HG03097 (cell line): ENCODE data around the gene PEX11A.

Source experiments
- ATAC-seq: cut with Tn5 transposase; IDR thresholded peaks from one replicate; pipeline ENCODE4 v1.9.1; 2021; ENCODE audit not compliant: unreplicated experiment, low FRiP score

The PEX11A gene

DNA sequence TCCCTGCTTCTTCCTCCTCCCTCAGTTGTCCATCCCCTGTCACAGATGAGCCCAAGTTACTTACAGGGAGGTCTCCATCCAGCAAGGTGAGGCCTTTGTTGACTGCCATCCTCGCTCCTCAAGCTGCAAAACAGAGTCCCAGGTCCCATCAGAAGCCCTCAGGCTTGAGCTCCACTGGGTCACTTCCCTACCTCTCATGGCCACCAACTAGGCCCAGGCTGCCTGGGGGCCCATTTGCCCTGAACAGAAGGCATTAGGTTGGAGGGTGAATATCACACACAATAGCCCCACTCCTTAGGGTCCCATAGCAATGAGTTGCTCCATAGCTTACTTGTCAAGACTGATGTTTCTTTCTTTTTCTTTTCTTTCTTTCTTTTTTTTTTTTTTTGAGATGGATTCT is 13.2 kb downstream of the PEX11A start:
- ATAC-seq: no peak

DNA sequence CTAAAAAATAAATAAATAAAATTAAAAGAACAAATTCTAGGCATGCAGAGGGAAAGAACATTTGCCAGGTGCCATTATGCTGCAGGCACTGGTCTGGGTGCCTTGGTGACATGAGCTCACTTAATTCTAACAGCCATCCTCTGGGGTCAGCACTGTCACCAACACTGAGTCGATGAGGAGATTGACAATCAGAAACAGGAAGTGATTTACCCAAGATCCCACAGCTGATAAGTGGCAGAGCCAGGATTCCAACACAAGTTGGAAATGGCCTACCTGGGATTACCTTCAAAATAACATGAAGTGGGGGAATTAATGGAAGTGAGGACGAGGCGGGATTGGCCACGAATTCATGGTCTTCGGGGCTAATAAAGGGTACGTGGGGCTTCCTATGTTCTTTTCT is 14.9 kb downstream of the PEX11A start:
- ATAC-seq: no peak

DNA sequence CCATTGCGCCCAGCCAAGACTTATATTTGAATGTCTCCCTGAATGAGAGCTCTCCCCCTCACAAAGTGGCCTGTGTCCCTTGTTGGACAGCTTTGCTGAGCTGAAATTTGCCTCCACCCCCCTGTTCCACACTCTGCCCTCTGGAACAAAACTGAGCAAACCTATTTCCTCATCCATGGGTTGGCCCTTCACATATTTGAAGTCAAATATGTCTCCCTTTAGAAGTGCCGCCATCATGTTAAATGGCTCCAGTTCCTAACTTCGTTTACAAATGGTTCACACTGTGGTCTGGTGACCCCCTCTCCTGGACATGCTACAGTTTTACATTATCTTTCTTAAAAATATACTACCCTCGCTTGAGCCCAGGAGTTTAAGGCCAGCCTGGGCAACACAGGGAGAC is 16.0 kb downstream of the PEX11A start:
- ATAC-seq: no peak

DNA sequence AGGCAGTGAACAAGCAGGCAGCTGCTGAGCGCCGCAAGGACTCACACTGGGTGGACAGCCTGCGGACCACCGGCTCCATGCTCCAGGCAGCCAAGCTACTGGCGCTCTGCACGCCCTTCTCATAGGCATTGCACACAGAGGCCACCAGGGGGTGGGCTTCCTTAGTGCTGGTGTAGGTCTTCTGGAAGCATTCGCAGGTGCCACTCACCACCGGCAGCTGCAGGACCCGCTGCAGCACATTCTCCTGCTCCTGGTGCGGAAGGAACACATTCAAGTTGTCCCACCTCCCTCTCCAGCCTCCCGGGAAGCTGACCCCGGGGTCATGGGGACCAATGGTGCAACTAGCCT is 17.4 kb downstream of the PEX11A start:
- ATAC-seq: no peak

DNA sequence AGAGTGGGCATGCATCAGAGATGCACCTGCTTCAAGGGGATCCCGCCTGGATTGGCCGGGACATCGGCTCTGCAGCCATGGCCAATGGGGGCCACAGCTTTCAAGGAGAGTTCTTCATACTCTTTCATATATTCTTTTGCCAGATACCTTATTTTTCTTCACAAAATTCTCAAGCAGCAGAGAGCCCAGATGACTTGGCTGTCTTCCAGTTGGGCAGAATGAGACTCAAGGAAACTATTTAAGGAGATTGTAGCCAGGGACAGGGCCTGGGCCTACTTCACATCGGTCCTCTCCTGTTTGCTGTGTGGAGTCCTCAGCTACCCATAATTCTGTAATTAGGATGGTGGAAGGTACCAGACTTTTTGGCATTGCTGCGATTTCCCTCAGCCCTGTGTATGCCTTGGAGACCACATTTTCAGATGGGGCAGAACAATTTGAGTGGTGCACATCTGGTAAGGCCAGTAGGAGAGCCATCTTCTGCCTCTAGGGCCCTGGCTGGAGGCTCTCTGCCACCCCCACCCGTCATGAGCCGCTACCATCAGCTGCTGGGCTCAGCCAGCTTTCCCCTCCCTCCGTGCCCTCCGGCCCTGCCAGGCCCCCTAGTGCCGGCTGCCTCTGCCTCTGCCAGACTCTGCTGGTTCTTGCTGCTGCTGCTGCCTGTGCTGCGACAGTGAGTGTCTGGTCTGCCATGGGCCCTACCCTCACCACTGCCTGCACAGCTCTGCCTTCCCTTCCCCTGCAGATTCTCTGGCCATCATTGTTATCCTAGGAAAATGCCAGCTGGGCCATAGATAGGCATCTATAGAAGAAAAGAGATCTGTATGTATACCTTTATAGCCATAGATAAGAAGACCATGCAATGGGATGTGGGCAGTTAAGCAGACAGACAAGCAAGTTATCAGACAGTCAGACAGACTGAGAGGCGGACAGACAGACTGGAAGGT is 18.1 kb downstream of the PEX11A start:
- no peak for ATAC-seq

DNA sequence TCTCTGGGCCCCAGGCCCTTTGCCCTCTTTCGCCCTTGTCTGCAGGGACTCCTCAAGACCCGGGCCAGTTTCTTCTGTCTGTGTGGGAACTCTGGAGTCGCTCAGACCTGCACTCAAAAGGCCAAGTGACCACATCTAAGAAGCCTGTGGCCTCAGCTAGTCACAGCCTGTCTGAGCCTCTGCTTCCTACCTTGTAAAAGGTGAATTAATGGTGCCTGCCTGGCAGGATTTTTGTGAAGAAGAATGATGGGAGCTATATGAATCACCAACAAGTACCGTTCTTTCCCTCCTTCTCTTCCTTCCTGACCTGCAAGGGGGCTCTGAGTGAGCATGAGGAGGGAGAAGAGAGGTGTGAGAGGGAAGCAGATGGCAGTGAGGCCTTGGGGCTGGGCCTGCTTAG is 18.9 kb downstream of the PEX11A start:
- ATAC-seq: no peak

DNA sequence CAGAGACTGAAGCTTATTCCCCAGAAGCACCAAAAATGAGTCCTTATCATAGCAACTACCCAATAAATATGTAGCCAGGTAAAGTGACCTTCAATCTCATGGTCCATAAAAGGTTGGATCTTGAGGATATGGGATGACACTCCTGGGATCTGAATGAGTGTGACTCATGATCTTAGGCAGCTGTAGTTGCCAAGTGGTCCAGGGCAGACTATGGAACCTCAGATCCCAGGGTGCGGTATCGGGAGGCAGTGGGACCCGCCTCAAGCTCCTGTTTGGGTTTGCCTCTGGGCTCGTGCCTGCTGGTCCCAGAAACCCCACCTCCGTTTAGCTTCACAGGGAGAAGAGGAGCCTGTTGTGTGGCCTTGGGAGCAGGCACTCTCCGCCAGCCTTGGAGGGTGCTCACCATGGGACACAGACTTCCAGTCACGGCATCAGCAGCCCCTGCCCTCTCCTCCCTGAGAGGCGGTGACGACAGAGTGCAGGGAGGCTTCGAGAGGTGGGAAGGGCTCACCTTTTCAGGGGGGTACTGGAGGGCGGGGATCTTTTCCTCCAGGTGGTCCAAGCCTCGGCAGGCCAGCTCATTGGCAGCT is 19.5 kb downstream of the PEX11A start:
- no peak for ATAC-seq

DNA sequence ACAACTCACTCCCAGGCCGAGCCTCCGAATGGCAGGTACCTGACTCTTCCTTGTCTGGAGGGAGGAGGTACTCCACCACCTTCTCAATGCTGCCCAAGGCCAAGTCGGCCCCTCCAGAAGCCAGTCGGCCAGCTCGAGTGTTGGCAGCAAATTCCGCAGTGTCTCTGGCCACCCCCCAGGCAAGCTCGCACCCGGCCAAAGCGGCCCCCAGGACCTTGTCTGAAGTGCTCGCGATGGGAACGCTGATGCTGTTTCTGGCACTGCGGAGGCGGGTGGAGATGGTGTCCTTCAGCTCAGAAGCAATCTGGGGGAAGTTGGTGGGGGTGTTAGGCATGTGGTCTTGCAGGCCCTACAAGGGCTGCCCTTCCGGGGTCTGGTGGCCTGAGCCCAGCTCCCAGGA is 20.6 kb downstream of the PEX11A start:
- no peak for ATAC-seq

DNA sequence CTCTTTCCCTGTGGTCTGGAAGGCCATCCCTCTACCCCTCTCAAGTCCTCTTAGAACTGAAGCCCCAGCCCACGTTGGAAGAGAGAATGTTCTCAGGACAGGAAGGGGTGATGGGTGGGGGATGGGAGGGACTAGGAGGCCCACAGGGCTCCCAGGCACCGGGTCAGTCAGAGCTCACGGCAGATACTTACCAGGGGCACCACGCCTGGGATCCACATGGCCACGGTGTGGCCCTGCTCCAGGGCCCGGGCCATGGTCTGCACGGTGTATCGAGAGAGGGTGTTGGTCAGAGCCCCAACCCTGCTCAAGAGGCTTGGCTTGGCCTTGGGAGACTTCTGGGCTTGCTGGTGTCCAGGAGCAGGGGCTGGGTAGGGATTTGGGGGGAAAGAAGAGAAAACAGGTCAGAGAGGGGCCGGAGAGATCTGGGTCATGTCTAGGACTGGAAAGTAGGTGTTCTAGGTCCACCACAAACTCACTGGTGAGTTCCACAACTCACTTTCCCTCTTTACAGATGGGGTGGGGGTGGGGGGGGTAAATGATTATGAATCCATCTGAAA is 21.2 kb downstream of the PEX11A start:
- ATAC-seq: no peak

DNA sequence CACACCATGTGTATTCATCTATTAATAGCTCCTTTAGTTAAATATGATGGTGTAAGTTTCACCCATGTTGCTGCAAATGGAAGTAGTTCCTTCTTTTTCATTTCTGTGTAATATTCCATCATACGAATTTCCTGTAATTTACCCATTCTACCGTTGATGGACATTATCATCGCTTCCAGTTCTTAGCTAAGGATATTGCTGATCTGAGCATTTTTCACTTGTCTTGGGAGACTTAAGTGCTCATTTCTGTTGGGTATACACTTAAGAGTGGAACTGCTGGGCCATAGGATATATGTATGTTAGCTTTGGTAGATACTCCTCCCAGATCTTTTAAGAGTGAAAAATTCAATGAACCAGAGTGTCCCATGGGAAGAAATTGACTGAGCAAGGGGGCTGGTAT is 22.4 kb downstream of the PEX11A start:
- ATAC-seq: no peak

DNA sequence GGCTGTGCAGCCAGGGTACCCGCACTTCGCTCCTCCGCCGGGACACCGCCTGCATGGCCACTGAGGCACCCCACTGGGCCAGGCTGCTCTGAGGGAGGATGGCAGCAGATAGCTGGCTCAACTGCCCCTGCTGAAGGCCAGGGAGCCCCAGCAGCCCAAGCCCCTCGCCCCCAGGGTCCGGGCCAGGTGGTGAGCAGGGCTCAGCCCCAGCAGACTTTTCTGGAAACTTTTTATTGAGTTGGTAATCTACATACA is 22.9 kb downstream of the PEX11A start:
- no peak for ATAC-seq

DNA sequence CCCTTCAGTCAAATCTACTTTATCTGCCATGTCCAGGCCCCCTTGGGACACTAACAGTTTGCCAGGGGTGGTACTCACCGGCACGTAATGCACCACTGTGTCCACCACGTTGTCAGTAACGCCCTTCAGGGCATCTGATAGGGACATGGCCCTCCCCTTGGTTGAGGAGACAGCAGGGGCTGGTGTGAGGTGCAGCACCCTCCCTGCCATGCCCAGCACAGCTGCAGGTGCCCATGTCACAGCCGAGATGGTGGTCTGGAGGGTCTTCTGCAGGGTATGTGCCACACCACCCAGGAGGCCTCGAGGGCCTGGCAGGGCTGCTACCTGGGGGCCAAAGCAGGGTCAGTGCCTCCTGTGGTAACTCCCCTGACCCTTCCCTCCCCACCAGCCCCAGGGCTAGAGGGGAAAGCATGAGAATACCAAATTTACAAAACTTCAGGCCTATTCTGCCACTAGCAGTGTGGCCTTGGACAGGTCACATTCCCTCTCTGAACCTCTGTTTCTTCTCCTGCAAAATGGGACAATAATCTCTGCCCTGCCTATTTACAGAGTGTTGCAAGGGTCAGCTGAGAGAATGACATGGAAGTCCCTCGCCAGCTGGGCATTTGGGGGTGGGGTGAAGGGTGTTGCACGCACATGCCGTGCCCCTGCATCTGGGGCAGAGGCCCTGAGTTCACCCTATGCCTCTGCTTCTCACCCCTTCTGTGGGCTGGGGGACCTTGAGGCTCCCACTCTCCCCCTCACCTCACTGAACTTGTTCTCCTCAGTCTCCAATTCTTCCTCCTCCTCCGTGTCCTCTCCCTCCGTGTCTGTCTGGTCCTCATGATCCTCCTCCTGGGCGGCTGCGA is 23.5 kb downstream of the PEX11A start:
- no peak for ATAC-seq

DNA sequence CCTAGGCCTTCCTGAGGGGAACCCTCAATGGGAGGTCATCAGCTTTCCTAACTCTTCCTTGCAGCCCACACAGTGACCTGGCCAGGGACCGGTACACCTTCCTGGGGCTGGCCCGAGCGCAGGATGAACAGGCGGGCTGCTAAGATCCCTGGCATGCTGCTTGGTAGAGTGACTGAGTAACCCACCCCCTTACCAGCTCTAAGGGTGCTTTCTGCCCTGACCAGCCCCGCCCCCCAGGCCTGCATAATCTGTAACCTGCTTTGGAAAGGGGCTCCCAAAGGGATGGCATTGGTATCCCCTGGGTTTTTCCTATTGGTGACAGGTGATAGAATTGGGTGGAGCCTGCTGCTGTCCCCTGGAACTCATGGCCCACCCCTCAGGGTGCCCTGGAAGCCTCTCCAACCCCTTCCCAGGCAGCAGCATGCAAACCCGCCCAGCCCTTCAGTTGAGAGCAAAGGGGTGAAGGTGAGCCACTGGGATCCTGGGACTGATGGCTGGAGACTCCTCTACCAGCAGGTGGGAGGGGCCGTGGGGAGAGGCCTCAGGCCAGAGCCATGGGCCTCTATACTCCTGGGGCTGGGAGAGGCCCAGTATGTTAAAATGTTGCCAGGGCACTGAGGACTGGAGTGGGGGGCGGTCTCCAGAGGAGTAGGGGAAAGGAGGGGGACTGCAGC is 24.2 kb downstream of the PEX11A start:
- no peak for ATAC-seq

DNA sequence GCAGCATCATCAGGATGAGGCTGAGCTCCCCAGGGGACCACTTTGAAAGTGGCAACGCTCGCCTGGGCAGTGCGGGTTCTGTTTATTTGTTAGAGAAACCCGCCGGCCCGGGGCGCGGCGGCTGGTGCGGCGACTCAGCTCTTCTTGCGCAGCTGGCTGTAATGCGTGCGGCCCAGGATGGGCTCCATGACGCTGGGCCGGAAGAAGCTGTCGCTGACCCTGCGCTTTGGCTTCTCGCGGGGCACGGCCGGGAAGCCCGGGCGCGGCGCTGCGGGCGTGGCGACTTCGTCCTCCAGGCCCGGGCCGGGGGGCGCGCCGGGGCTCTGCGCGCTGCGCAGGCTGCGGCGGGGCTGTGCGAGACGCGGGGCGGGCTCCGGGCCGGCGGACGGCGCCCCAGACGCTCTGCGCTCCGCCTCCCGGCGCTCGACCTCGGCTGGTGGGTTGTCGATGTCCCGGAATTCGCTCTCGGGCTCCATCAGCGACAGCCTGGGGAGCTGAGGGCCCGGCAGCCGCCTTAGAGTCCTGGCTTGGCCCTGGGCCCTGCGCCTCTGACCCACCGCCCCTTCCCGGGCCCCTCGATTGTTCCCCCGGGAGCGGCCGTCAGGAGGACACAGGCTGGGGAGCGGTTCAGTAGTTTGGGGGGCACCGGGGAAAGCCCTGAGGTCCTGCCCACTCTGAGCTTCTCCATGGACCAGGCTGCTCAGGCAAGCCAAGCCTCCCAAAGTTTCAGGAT is 24.9 kb downstream of the PEX11A start:
- no peak for ATAC-seq

DNA sequence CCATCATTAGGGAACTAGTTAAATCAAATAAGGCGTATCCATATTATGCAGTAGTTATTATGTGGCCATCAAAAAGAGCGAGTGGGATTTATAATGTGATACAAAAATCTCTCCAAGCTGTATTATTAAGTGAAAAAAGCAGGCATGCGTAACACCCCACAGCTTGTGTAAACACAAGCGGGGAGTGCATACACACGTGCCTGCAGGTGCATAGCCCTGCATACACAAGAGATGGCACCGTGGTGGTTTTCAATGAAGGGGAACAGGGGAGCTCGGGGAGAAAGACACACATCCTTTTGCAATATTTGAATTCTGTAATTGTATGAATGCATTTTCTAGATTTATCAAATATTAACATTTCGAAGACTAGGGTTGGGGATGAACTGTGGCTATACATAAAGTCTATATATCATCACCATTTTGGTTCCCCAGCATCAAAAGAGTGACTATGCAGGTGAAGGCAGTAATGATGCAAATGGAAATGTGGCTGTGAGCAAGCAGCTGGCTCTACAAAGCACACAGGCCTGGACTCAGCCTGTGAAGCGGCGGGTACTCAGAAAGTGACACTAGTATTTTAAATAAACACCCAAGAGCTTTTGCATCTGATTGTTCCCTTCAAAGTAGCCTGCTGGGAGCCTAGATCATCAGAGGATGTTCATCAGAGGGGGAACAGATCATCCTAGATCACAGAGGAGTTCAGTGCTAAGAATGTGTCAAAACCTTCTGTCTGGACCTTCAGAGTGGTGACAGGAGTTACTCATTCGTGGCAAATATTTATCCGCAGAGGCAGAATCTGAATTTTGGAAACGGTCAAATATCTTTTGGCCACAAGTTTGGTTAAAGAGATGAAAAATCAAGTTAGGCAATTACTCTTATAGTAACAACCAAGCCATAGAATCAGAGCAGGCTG is 25.9 kb downstream of the PEX11A start:
- ATAC-seq: no peak

DNA sequence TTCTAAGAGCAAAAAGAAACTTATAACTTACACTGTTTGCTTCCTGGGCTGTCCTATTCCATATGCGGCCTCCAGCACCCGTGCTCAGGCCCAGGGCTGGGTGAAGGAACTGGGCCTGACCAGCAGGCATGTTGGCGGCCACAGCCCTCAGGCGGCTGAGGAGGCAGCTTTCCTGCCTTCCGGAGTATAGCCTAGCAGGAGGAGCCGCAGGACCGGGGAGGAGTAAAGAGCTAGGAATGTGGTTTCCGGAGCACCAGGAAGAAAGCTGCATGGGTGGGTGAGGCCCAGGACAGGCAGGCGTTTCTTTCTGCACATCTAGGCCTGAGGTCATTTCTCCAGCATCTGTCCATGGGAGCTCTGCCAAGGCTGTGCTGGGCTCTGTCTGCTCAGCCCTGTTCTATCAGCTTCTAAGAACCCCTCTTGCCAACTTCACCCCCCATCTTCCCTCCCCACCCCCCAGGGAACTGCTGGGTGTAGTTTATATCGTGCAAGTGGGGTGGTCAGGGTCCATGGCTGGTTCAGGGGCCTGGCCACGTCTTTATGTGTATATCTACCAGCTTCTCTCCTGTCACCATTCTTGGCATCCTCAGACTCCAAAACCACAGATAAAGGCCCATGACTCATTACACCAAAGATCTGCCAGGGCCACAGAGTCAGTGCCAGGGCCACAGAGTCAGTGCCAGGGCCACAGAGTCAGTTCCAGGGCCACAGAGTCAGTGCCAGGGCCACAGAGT is 27.5 kb downstream of the PEX11A start:
- ATAC-seq: no peak

DNA sequence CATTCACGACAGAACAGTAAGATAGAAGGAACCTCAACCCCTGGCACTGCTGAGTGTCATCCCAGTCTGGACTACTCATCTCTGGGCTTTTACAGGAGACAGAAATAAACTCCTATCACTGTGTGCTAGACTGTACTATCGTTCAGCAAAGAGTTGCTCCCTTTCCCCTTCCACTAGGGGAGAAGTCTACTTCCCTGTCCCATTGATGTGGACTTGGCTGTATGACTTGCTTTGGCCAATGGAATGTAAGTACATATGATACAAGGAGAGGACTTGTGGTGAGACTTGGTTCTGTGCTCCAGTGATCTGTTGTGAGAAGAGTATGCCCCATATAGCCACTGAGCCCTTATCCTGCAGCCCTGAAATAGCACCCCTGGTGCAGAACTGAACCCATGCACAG is 30.0 kb downstream of the PEX11A start:
- ATAC-seq: no peak

DNA sequence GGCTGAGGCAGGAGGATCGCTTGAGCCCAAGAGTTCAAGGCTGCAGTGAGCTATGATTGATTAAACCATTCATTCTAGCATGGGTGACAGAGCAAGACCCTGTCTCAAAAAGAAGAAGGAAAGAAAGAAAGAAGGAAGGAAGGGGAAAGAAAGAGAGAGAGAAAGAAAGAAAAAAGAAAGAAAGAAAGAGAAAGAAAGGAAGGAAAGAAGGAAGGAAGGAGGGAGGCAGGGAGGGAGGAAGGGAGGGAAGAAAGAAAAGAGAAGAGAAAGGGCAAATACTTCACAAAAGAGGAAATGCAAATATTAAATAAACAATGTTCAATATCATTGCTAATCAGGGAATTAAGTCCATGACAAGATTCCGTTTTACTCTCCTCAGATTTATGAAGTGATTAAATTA is 31.3 kb downstream of the PEX11A start:
- ATAC-seq: no peak
